22Rv1 (cell line): Measurements from ENCODE around the gene ACOXL.

ENCODE experiments used
- ZFX ChIP-seq: fragments of 450-650 bp; IDR thresholded peaks from 2 replicates; pipeline ENCODE4 v1.6.1; 2017; ENCODE audit warnings: antibody characterized with exemption, borderline replicate concordance
- TF ChIP-seq, protein P1 (sequence below): fragments of 450-650 bp; IDR thresholded peaks from 2 replicates; pipeline ENCODE4 v1.5.1; 2017; ENCODE audit warnings: mild to moderate bottlenecking

DNA sequence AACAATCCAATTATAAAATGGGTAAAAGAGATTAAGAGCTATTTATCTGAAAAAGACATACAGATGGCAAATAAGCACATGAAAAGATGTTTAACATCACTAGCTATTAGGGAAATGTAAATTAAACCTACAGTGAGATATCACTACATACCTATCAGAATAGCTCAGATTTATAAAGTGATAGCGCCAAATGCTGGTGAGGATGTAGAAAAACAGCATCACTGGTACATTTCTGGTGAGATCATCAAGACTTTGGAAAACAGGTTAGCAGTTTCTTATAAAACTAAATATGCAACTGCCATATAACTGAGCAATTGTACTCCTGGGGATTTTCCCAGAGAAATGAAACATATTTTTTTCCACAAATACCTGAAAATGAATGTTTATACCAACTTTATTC is 100.4 kb downstream of the ACOXL start:
- TF ChIP-seq, protein P1, sequence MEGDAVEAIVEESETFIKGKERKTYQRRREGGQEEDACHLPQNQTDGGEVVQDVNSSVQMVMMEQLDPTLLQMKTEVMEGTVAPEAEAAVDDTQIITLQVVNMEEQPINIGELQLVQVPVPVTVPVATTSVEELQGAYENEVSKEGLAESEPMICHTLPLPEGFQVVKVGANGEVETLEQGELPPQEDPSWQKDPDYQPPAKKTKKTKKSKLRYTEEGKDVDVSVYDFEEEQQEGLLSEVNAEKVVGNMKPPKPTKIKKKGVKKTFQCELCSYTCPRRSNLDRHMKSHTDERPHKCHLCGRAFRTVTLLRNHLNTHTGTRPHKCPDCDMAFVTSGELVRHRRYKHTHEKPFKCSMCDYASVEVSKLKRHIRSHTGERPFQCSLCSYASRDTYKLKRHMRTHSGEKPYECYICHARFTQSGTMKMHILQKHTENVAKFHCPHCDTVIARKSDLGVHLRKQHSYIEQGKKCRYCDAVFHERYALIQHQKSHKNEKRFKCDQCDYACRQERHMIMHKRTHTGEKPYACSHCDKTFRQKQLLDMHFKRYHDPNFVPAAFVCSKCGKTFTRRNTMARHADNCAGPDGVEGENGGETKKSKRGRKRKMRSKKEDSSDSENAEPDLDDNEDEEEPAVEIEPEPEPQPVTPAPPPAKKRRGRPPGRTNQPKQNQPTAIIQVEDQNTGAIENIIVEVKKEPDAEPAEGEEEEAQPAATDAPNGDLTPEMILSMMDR, result 0 out of 2 replicates have a peak, but pooled peaks have one; percentile 21
- TF ChIP-seq ZFX, result no peak
